Measurements from ENCODE around the gene RAD52.
A peak's percentile ranks its signal among the peaks of the same experiment; 100 is the strongest.

RAD52 gene

GRCh38 chr12:949453-950191 lies at the start of gene RAD52:
Gene RAD52 (minus strand): TSS chr12:949694. CDS start chr12:933058, 16,636 bp downstream.
- DNase-seq (ENCODE audit: low read depth in 2 of 2), result peak; percentile 94 to 96

GRCh38 chr12:998020-998874 lies 48.8 kb upstream of the RAD52 start:
- no peak for DNase-seq (ENCODE audit: low read depth in 2 of 2)

- no peak for DNase-seq (ENCODE audit: low read depth in 2 of 2)
Observed at GRCh38 chr12:997505-997904, 48.0 kb upstream of the RAD52 start.

- no peak for DNase-seq (ENCODE audit: low read depth in 2 of 2)
Observed at GRCh38 chr12:996881-997280, 47.4 kb upstream of the RAD52 start.

GRCh38 chr12:992647-993046 lies 43.2 kb upstream of the RAD52 start:
- no peak for DNase-seq (ENCODE audit: low read depth in 2 of 2)

- no peak for DNase-seq (ENCODE audit: low read depth in 2 of 2)
Observed at GRCh38 chr12:991350-992333, 42.1 kb upstream of the RAD52 start.

GRCh38 chr12:990661-991349 lies 41.3 kb upstream of the RAD52 start, which contains the start of gene ERC1:
Gene ERC1 (plus strand): TSS chr12:991223. CDS start chr12:1027904, 36,681 bp downstream.
- peak; percentile 67 to 80 for DNase-seq (ENCODE audit: low read depth in 2 of 2)

GRCh38 chr12:989751-990660 lies 40.5 kb upstream of the RAD52 start:
- DNase-seq (ENCODE audit: low read depth in 2 of 2), result peak; percentile 39 to 59

- no peak for DNase-seq (ENCODE audit: low read depth in 2 of 2)
Observed at GRCh38 chr12:989051-989450, 39.6 kb upstream of the RAD52 start.

GRCh38 chr12:988646-989045 lies 39.2 kb upstream of the RAD52 start:
- no peak for DNase-seq (ENCODE audit: low read depth in 2 of 2)

GRCh38 chr12:981961-982360 lies 32.5 kb upstream of the RAD52 start:
- no peak for DNase-seq (ENCODE audit: low read depth in 2 of 2)

- no peak for DNase-seq (ENCODE audit: low read depth in 2 of 2)
Observed at GRCh38 chr12:981176-981828, 31.8 kb upstream of the RAD52 start.

GRCh38 chr12:979349-979748 lies 29.9 kb upstream of the RAD52 start:
- DNase-seq (ENCODE audit: low read depth in 2 of 2), result no peak

- no peak for DNase-seq (ENCODE audit: low read depth in 2 of 2)
Observed at GRCh38 chr12:977156-977555, 27.7 kb upstream of the RAD52 start.

- no peak for DNase-seq (ENCODE audit: low read depth in 2 of 2)
Observed at GRCh38 chr12:976644-977043, 27.1 kb upstream of the RAD52 start.

GRCh38 chr12:974271-974862 lies 24.9 kb upstream of the RAD52 start:
- DNase-seq (ENCODE audit: low read depth in 2 of 2), result no peak

- no peak for DNase-seq (ENCODE audit: low read depth in 2 of 2)
Observed at GRCh38 chr12:971991-972390, 22.5 kb upstream of the RAD52 start.

GRCh38 chr12:969821-970220 lies 20.3 kb upstream of the RAD52 start:
- no peak for DNase-seq (ENCODE audit: low read depth in 2 of 2)

- DNase-seq (ENCODE audit: low read depth in 2 of 2), result no peak
Observed at GRCh38 chr12:968545-968944, 19.1 kb upstream of the RAD52 start.

Measured in stimulated activated CD4-positive, alpha-beta T cell treated with anti-CD3 and anti-CD28 coated beads, Interleukin-15, amount 100 ng/mL, for 48 hours (primary cell).